Measurements from ENCODE around the gene IMMP2L.

DNA sequence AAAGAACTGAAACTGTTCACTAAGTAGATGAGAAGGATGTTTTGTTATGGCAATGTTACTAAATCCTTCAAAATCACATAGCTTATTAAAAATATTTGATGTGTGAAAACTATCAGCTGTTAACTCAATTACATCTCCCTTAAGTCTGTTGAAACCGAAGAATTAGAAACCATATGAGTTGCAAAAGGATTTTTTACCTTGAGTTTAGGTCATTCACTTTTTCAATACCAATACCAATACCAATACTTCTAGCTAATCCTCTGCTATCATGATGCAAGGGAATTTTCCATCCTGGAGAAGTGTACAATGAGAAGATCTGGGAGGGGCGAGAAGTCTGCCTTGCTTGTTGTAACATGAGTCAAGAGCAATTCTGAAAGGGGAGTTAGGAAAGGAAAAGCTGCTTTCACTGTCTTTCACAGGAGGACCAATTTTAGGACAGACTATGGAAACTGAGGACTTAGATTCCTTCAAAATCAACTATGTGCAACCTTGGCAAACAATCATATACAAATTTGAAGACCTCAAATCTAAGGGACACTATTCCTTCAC is 199.7 kb downstream of the IMMP2L start:
- TF ChIP-seq EZH2phosphoT487 (IDR thresholded peaks at IDR 0.05; ENCODE audit: insufficient read depth, low read depth): no peak
- TF ChIP-seq EZH2 (IDR thresholded peaks at IDR 0.05; ENCODE audit: insufficient read depth, poor library complexity, severe bottlenecking): no peak

Measured in GM23248 (cell line).